Tibial nerve (tissue), 4 donors: ENCODE results near the gene NEBL. TPM values are rescaled to one million over a fixed set of nuclear protein-coding genes. Genes with fewer than 3 reads are reported as not detected.

ENCODE experiments used
- DNase-seq, 2 donors: peaks; one replicate each; pipeline ENCODE4 v3.0.0-alpha.2; 2019; ENCODE audit warnings: low spot score in 2 of 2
- H3K27ac ChIP-seq, 4 donors: fragments of 200-600 bp; sonication (generic) in 3 of 4; one replicate each; pipeline ENCODE4 v1.5.1; 2017 to 2019; ENCODE audit warnings: mild to moderate bottlenecking in 1 of 4
- H3K27me3 ChIP-seq, 2 donors: fragments of 200-600 bp; sonication (generic) in 1 of 2; one replicate each; pipeline versions ENCODE4 v1.5.1 to v1.6.0; 2017 to 2019
- H3K36me3 ChIP-seq, 3 donors: fragments of 200-600 bp; sonication (generic); one replicate each; pipeline ENCODE4 v1.5.1; 2018 to 2019
- H3K4me1 ChIP-seq, 4 donors: fragments of 200-600 bp; sonication (generic) in 3 of 4; one replicate each; pipeline ENCODE4 v1.5.1; 2017 to 2019
- H3K4me3 ChIP-seq, 4 donors: fragments of 200-600 bp; sonication (generic) in 3 of 4; one replicate each; pipeline ENCODE4 v1.5.1; 2017 to 2019; ENCODE audit warnings: mild to moderate bottlenecking in 1 of 4, moderate library complexity in 1 of 4
- H3K9me3 ChIP-seq, 4 donors: fragments of 200-600 bp; sonication (generic) in 3 of 4; one replicate each; pipeline ENCODE4 v1.5.1; 2017 to 2019
- CTCF ChIP-seq, 5 experiments: fragments of 200-600 bp in 3 of 5; fragments of 450-650 bp in 2 of 5; sonication (generic) in 3 of 5; IDR thresholded peaks; one replicate each; pipeline ENCODE4 v1.5.1; 2016 to 2019; ENCODE audit warnings: antibody characterized with exemption in 5 of 5, mild to moderate bottlenecking in 3 of 5, moderate library complexity in 2 of 5
- EP300 ChIP-seq, 2 donors: sonication (generic); formaldehyde crosslinking; IDR thresholded peaks; one replicate each; pipeline ENCODE4 v1.6.1; 2017; ENCODE audit warnings: antibody characterized with exemption in 2 of 2, mild to moderate bottlenecking in 1 of 2
- POLR2A ChIP-seq, 2 donors: fragments of 450-650 bp; IDR thresholded peaks; one replicate each; pipeline ENCODE4 v1.6.1; 2017; ENCODE audit warnings: antibody characterized with exemption in 2 of 2, mild to moderate bottlenecking in 2 of 2, moderate library complexity in 2 of 2
- WGBS, 2 donors: methylation state at CpG; one replicate each; pipeline ENCODE4 v1.1.5; 2018; 5-methylcytosine and 5-hydroxymethylcytosine counted together
- total RNA-seq, 4 donors: library from RNA; depleted of rRNA; stranded (reverse); fragments of >200 nt; gene quantifications; one replicate each; pipeline ENCODE4 v1.1.0, GENCODE V29; 2016

NEBL gene
- total RNA-seq, 4 donors from 2014 or later = 34.5 to 61.2 (median 49.7) TPM

DNA sequence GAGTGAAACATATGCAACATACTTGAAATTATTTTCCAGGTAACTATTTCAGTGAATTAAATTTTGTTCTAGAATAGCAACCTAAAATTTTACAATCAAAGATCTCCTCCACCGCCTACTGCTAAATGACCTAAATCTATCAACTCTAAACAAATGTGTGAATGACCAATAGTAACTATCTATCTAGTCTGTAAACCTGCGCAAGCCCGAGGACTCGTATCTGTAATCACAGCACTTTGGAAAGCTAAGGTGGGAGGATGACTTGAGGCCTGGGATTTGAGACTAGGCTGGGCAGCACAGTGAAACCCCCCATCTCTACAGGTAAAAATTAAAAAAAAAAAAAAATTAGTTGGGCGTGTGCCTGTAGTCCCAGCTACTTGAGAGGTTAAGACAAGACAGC, 83.0 kb downstream of the NEBL start:
- no peak for DNase-seq
- TF ChIP-seq POLR2A (IDR thresholded peaks at IDR 0.05) = no peak
- no peak for TF ChIP-seq EP300 (IDR thresholded peaks at IDR 0.05)
- no peak for TF ChIP-seq CTCF (IDR thresholded peaks at IDR 0.05)
- Histone ChIP-seq H3K36me3 (peaks cover 0 to 10% (median 0%) of the 10 kb centered on the region in 3 donors), H3K9me3 (no peaks in the 10 kb centered on the region), H3K27ac (no peak overlapping the region), H3K4me3 (no peak overlapping the region), H3K4me1 (peaks cover 0 to 4% (median 0%) of the 10 kb centered on the region in 4 donors), H3K27me3 (no peaks in the 10 kb centered on the region)
- WGBS, 2 donors = 89 to 90% methylated on average over 5 of the region's 5 CpGs

DNA sequence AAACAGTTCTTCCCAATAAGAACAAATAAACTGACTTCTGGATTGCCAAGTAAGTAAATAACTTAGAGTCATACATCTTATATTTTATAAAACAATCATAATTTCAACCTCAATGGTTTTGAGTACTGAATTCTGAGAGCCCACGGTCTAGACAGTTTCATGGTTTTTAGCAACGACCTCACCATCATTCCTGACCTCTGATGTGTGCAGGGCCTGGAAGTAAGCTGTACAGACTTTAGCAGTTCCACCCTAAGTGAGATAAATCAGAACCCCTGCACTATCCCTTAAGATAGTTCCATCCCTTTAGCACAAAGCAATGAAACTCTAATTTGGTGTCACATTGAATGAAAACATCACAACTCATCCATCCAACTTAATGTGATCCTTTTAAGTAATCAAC, 86.0 kb downstream of the NEBL start:
- WGBS, 2 donors = 71 to 73% methylated on average over 2 of the region's 2 CpGs
- Histone ChIP-seq H3K4me1 (peaks cover 0 to 4% (median 0%) of the 10 kb centered on the region in 4 donors), H3K36me3 (no peaks in the 10 kb centered on the region)

GRCh38 chr10:20809631-20810030, 87.5 kb downstream of the NEBL start:
- no peak for DNase-seq
- peaks cover 0 to 4% (median 0%) of the 10 kb centered on the region in 4 donors for H3K4me1 ChIP-seq
- no peak for TF ChIP-seq POLR2A (IDR thresholded peaks at IDR 0.05)
- no peak for TF ChIP-seq CTCF (IDR thresholded peaks at IDR 0.05)
- no peak for TF ChIP-seq EP300 (IDR thresholded peaks at IDR 0.05)
- peaks cover 0 to 9% (median 0%) of the 10 kb centered on the region in 3 donors for H3K36me3 ChIP-seq
- 69 to 77% methylated on average over 2 of the region's 2 CpGs for WGBS, 2 donors
- H3K27me3 ChIP-seq = no peaks in the 10 kb centered on the region
- no peak overlapping the region for H3K27ac ChIP-seq
- no peak overlapping the region for H3K4me3 ChIP-seq
- H3K9me3 ChIP-seq = no peaks in the 10 kb centered on the region

More for the DNA sequence above, 86.0 kb downstream of the NEBL start:
- H3K27me3 ChIP-seq = no peaks in the 10 kb centered on the region
- H3K9me3 ChIP-seq = no peaks in the 10 kb centered on the region
- TF ChIP-seq EP300 (IDR thresholded peaks at IDR 0.05) = no peak
- no peak for TF ChIP-seq CTCF (IDR thresholded peaks at IDR 0.05)
- TF ChIP-seq POLR2A (IDR thresholded peaks at IDR 0.05) = no peak
- no peak for DNase-seq
- no peak overlapping the region for H3K27ac ChIP-seq
- no peak overlapping the region for H3K4me3 ChIP-seq

GRCh38 chr10:20806487-20806886, 90.6 kb downstream of the NEBL start:
- no peak for TF ChIP-seq CTCF (IDR thresholded peaks at IDR 0.05)
- no peak for TF ChIP-seq EP300 (IDR thresholded peaks at IDR 0.05)
- no peak for TF ChIP-seq POLR2A (IDR thresholded peaks at IDR 0.05)
- 87 to 89% methylated on average over 3 of the region's 3 CpGs for WGBS, 2 donors
- Histone ChIP-seq H3K36me3 (peaks cover 0 to 9% (median 0%) of the 10 kb centered on the region in 3 donors), H3K9me3 (no peaks in the 10 kb centered on the region), H3K4me3 (no peak overlapping the region), H3K27ac (no peak overlapping the region), H3K27me3 (no peaks in the 10 kb centered on the region), H3K4me1 (peaks cover 0 to 4% (median 0%) of the 10 kb centered on the region in 4 donors)
- DNase-seq = no peak

- H3K27me3 ChIP-seq = no peaks in the 10 kb centered on the region
- 63 to 90% methylated on average over 3 to 4 of the region's 4 CpGs for WGBS, 2 donors
- no peak for DNase-seq
- no peak overlapping the region for H3K4me3 ChIP-seq
- no peaks in the 10 kb centered on the region for H3K36me3 ChIP-seq
- TF ChIP-seq CTCF (IDR thresholded peaks at IDR 0.05) (no peak), EP300 (IDR thresholded peaks at IDR 0.05) (no peak), POLR2A (IDR thresholded peaks at IDR 0.05) (no peak)
- no peak overlapping the region for H3K27ac ChIP-seq
- H3K9me3 ChIP-seq = no peaks in the 10 kb centered on the region
- no peaks in the 10 kb centered on the region for H3K4me1 ChIP-seq
Measured at GRCh38 chr10:20797290-20797689, 99.8 kb downstream of the NEBL start.
